Esophagus muscularis mucosa (tissue), 4 donors: ENCODE results near the gene ARID5A. TPM values are rescaled to one million over a fixed set of nuclear protein-coding genes. Genes with fewer than 3 reads are reported as not detected.

ENCODE experiments used
- DNase-seq: peaks from one replicate; pipeline ENCODE4 v3.0.0-alpha.2; 2017; ENCODE audit errors: extremely low spot score
- H3K27ac ChIP-seq, 4 donors: fragments of 200-600 bp; sonication (generic); replicated peaks in 1 of 4; 1 replicate in 3 of 4; 2 replicates in 1 of 4; pipeline ENCODE4 v1.5.1; 2016 to 2019; ENCODE audit warnings: mild to moderate bottlenecking in 1 of 4
- H3K27me3 ChIP-seq, 4 donors: fragments of 200-600 bp; sonication (generic); one replicate each; pipeline versions ENCODE4 v1.5.1 to v1.6.0; 2016 to 2019
- H3K36me3 ChIP-seq, 4 donors: fragments of 200-600 bp; sonication (generic); one replicate each; pipeline ENCODE4 v1.5.1; 2016 to 2019
- H3K4me1 ChIP-seq, 4 donors: fragments of 200-600 bp; sonication (generic); one replicate each; pipeline ENCODE4 v1.5.1; 2016 to 2019
- H3K4me3 ChIP-seq, 4 donors: fragments of 200-600 bp; sonication (generic); 1 replicate in 2 of 4; 2 replicates in 2 of 4; pipeline ENCODE4 v1.5.1; 2016 to 2019; ENCODE audit warnings: mild to moderate bottlenecking in 4 of 4, moderate library complexity in 1 of 4
- H3K9me3 ChIP-seq, 4 donors: fragments of 200-600 bp; sonication (generic); 1 replicate in 3 of 4; 2 replicates in 1 of 4; pipeline ENCODE4 v1.5.1; 2016 to 2019
- EP300 ChIP-seq: sonication (generic); formaldehyde crosslinking; IDR thresholded peaks from one replicate; pipeline ENCODE4 v1.6.1; 2017; ENCODE audit warnings: antibody characterized with exemption
- POLR2A ChIP-seq: fragments of 450-650 bp; IDR thresholded peaks from one replicate; pipeline ENCODE4 v1.6.1; 2017; ENCODE audit warnings: antibody characterized with exemption, moderate library complexity, mild to moderate bottlenecking, low read depth
- POLR2AphosphoS5 ChIP-seq, 2 donors: sonication (generic); formaldehyde crosslinking; IDR thresholded peaks; one replicate each; pipeline ENCODE4 v1.6.1; 2017; ENCODE audit warnings: antibody characterized with exemption in 2 of 2
- WGBS: methylation state at CpG from one replicate; pipeline ENCODE4 v1.1.5; 2018; 5-methylcytosine and 5-hydroxymethylcytosine counted together
- intact Hi-C: fragments of 100-400 bp; cut with DNase I; formaldehyde crosslinking; loops from one replicate; pipeline ENCODE4 v1.15.1; 2023
- total RNA-seq, 4 donors: library from RNA; depleted of rRNA; stranded (reverse); fragments of >200 nt; gene quantifications; one replicate each; pipeline versions ENCODE4 v1.1.0 to v1.2.1, GENCODE V29; 2016
- TF ChIP-seq, protein P1 (sequence below), 3 experiments: fragments of 200-600 bp in 2 of 3; fragments of 450-650 bp in 1 of 3; sonication (generic) in 2 of 3; IDR thresholded peaks; one replicate each; pipeline ENCODE4 v1.5.1; 2017 to 2019; ENCODE audit warnings: antibody characterized with exemption in 3 of 3, mild to moderate bottlenecking in 2 of 3, moderate library complexity in 1 of 3

Gene ARID5A
- total RNA-seq, 4 donors from 2014 or later, result 26.2 to 238 (median 70.7) TPM

DNA sequence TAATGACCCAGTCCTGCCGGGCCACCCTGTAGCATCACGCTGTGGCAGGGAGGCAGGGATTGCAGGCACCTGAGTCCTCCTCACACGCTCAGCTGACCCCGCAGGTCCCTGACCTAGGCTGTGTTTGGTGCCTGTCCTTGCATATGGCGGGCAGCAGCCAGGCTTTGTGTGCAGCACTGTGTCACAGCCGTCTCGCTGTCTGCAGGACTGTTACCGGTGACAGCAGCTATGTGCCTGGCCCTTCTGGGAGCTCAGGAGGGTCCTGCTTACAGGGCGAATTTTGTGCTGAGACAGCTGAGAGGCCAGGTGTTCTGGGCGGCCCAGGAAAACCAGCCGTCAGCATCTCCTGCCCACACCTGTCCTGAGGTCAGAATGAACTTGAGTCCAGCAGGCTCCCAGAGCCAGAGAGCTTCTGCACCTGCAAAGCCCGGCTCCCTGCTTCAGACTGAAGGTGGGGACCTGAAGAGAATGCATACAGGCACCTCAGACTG, 10.4 kb upstream of the ARID5A start:
- no peak overlapping the region for H3K4me3 ChIP-seq
- H3K27me3 ChIP-seq, result no peaks in the 10 kb centered on the region
- peaks cover 34 to 47% (median 41%) of the 10 kb centered on the region in 4 donors for H3K4me1 ChIP-seq
- intact Hi-C loops, result loop anchor here (2.0 kb wide), 1 partner anchor 29 kb away; no protein-coding TSS in a partner anchor
- H3K27ac ChIP-seq, result no peak overlapping the region
- H3K36me3 ChIP-seq, result no peaks in the 10 kb centered on the region
- TF ChIP-seq POLR2AphosphoS5 (IDR thresholded peaks at IDR 0.05) (no peak), EP300 (no peak), POLR2A (no peak)
- TF ChIP-seq, protein P1, sequence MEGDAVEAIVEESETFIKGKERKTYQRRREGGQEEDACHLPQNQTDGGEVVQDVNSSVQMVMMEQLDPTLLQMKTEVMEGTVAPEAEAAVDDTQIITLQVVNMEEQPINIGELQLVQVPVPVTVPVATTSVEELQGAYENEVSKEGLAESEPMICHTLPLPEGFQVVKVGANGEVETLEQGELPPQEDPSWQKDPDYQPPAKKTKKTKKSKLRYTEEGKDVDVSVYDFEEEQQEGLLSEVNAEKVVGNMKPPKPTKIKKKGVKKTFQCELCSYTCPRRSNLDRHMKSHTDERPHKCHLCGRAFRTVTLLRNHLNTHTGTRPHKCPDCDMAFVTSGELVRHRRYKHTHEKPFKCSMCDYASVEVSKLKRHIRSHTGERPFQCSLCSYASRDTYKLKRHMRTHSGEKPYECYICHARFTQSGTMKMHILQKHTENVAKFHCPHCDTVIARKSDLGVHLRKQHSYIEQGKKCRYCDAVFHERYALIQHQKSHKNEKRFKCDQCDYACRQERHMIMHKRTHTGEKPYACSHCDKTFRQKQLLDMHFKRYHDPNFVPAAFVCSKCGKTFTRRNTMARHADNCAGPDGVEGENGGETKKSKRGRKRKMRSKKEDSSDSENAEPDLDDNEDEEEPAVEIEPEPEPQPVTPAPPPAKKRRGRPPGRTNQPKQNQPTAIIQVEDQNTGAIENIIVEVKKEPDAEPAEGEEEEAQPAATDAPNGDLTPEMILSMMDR (IDR thresholded peaks at IDR 0.05), result no peak
- 94% methylated on average over 5 of the region's 12 CpGs for WGBS
- no peaks in the 10 kb centered on the region for H3K9me3 ChIP-seq
- no peak for DNase-seq

DNA sequence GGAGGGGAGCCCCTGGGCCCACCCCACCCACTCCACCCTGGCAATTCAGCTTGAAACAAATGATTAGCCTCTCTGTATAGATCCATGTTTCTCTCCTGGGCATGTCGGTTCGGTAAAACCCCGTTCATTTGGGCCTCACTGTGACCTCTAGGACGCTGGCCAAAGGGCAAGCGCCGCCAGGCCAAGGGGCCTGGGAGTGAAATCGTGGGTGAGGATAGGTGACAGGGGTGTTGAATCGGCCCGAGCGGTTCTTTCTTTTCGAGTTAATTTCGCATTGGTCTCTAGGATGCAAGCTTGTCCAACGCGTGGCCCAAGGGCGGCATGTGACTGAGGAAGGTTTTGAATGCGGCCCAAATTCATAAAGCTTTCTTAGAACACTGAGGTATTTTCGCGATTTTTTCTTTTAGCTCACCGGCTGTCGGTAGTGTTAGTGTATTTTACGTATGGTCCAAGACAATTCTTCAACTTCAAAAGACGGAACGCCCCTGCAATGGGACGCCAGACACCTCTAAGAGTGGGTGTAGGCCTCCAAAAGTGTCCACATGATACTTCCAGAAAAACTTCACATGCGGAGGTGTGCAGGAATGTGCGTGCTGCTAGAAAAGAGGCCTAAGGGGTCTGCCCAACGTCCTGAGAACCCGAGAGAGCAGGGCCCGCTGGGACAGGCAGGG, 9.8 kb upstream of the ARID5A start:
- DNase-seq, result no peak
- 74% methylated on average over 27 of the region's 29 CpGs for WGBS
- Histone ChIP-seq H3K27me3 (no peaks in the 10 kb centered on the region), H3K36me3 (no peaks in the 10 kb centered on the region), H3K4me3 (peak overlapping the region; percentile 61 to 77 (median 74)), H3K9me3 (no peaks in the 10 kb centered on the region), H3K4me1 (peaks cover 41 to 53% (median 47%) of the 10 kb centered on the region in 4 donors), H3K27ac (peak overlapping the region; percentile 93 to 100 (median 98))
- intact Hi-C loops, result loop anchor here (2.0 kb wide), 1 partner anchor 28 kb away; no protein-coding TSS in a partner anchor
- TF ChIP-seq, protein P1 (IDR thresholded peaks at IDR 0.05), result no peak
- TF ChIP-seq EP300, result no peak
- TF ChIP-seq POLR2AphosphoS5 (IDR thresholded peaks at IDR 0.05), result no peak
- TF ChIP-seq POLR2A, result no peak

DNA sequence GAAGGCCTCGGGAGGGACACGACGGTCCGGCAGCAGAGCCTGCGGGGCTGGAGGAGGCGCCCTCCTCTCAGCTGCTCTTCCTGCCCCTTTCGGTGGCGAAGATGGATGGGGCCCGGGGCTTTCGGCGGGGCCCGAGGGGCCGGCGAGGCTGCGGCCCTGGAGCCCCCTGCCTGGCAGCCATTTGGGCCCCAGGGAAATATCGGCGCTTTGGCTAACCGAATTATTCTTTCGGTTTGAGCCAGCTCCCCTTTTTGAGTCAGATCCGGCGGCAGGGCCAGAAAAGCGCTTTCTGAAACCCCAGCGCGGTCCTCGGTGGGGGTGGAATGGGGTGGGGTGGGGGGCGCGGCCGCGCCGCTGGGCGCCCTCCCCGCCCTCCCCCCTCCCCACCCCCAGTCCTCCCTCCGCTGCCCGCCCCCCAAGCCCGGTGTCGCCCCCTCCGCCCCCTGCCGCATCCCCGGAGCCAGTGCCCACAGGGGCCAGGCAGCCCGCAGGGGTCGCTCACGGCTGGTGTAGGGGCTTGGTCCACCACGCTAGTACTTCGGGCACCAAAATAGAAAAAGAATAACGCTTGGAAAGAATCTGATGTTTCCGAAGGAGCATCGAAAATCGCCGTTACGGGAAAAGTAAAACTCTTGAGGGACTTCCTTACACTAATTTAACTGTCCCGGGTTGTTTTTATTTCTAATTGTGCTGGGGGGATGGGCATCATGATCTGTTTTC, 9.1 kb upstream of the ARID5A start:
- intact Hi-C loops, result loop anchor here (2.0 kb wide), 1 partner anchor 27 kb away; no protein-coding TSS in a partner anchor
- H3K36me3 ChIP-seq, result no peaks in the 10 kb centered on the region
- no peaks in the 10 kb centered on the region for H3K27me3 ChIP-seq
- peaks cover 45 to 60% (median 53%) of the 10 kb centered on the region in 4 donors for H3K4me1 ChIP-seq
- 7% methylated on average over 14 of the region's 51 CpGs for WGBS
- peak in 1 of 2 donors; percentile 12 for TF ChIP-seq POLR2AphosphoS5 (IDR thresholded peaks at IDR 0.05)
- no peak for TF ChIP-seq EP300
- TF ChIP-seq, protein P1 (IDR thresholded peaks at IDR 0.05), result peak; percentile 38 to 59 (median 42)
- no peak for TF ChIP-seq POLR2A
- peak overlapping the region; percentile 61 to 77 (median 74) for H3K4me3 ChIP-seq
- no peaks in the 10 kb centered on the region for H3K9me3 ChIP-seq
- H3K27ac ChIP-seq, result peak overlapping the region; percentile 93 to 100 (median 98)
- DNase-seq, result no peak

DNA sequence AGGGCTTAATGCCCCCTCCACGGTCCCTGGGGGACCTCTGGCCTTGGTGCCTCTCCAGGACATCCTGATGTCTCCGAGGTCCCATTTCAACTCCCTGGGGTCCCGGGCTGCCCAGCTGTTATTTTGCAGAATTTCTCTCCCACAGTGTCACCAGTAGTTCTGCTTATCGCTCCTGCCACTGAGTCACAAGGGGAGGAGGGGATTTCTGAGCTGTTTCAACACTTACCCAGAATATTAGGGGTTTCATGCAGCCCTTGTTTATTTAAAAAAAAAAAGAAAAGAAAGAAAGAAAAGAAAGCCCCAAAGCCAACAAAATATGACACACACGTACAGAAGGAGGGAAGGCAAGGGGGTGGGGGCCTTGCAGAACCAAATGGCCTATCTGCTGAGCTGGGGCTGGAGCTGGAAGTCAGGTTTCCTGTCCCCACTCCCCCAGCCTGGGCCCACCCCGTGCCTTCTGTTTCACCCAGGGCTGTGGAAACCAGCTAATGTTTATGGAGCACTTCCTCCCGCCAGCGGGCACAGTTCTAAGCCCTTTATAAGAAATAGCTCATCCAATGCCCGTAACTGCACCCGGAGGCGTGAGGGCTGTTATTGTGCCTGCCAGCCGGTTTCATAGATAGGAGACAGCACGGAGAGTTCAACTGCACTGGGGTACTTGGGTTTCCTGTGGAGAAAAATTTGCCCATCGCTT, 8.4 kb upstream of the ARID5A start:
- Histone ChIP-seq H3K4me1 (peaks cover 52 to 67% (median 60%) of the 10 kb centered on the region in 4 donors), H3K27ac (peak overlapping the region; percentile 93 to 100 (median 98)), H3K4me3 (peak overlapping the region; percentile 61 to 77 (median 74)), H3K9me3 (no peaks in the 10 kb centered on the region), H3K27me3 (no peaks in the 10 kb centered on the region), H3K36me3 (no peaks in the 10 kb centered on the region)
- no peak for DNase-seq
- WGBS, result 35% methylated on average over 13 of the region's 14 CpGs
- intact Hi-C loops, result no loop called here
- TF ChIP-seq EP300 (peak; percentile 30), POLR2AphosphoS5 (IDR thresholded peaks at IDR 0.05) (peak; percentile 37 to 48), POLR2A (no peak)
